HepG2 (cell line): Measurements from ENCODE around the gene PDZD7. TPM values are rescaled to one million over a fixed set of nuclear protein-coding genes. Genes with fewer than 3 reads are reported as not detected.

ENCODE experiments used
- ATAC-seq: fragments of 200-7000 bp; cut with Tn5 transposase; 3 replicates; pipeline ENCODE4 v1.9.1; 2020; ENCODE audit warnings: mild to moderate bottlenecking, moderate library complexity
- BruUV-seq: library from RNA; stranded (reverse); fragments of 400-500 nt; replicated peaks from 2 replicates; lab custom pipeline; 2021; lab: Mats Ljungman, UMichigan
- CTCF ChIA-PET: fragments of 300-600 bp; formaldehyde crosslinking; extraction: SDS; loops from one replicate; lab custom pipeline; 2021; ENCODE audit warnings: low total read pairs, inconsistent platforms, low intra/inter-chr PET ratio; lab: Yijun Ruan, JAX
- POLR2A ChIA-PET: fragments of 350-600 bp; sonication (Branson Sonifier 250); formaldehyde crosslinking; loops from one replicate; lab custom pipeline; 2020; ENCODE audit warnings: antibody characterized with exemption, inconsistent platforms; lab: Yijun Ruan, JAX
- DNase-seq: peaks from one replicate; pipeline ENCODE4 v3.0.0-alpha.2; 2015; ENCODE audit warnings: low spot score
- FAIRE-seq: peaks from 3 replicates; lab custom pipeline; 2011; peaks lifted over from hg19 to GRCh38; lab: Jason Lieb, UNC
- H2AFZ ChIP-seq: one replicate; pipeline ENCODE4 v1.6.1; 2011; ENCODE audit warnings: low read length, inconsistent platforms
- H3K27ac ChIP-seq: fragments of 300-600 bp; 3 replicates; pipeline ENCODE4 v1.8.0; 2011; ENCODE audit warnings: mixed run types, mild to moderate bottlenecking, mixed read lengths, low read length, inconsistent platforms; ENCODE audit not compliant: insufficient read depth; ENCODE audit errors: extremely low read length
- H3K27me3 ChIP-seq, 2 experiments: fragments of 200-600 bp in 1 of 2; 2 replicates in 1 of 2; 3 replicates in 1 of 2; pipeline versions ENCODE4 v1.6.0 to v1.8.0; 2011; ENCODE audit warnings: low read length in 2 of 2, mild to moderate bottlenecking in 2 of 2, moderate library complexity in 2 of 2, inconsistent platforms in 1 of 2; ENCODE audit not compliant: insufficient read depth in 2 of 2, control insufficient read depth in 1 of 2
- H3K36me3 ChIP-seq, 2 experiments: fragments of 200-600 bp in 1 of 2; replicated peaks in 1 of 2; 2 replicates in 1 of 2; 3 replicates in 1 of 2; pipeline versions ENCODE4 v1.5.1 to v1.8.0; 2011; ENCODE audit warnings: low read length in 2 of 2, inconsistent platforms in 1 of 2; ENCODE audit not compliant: insufficient read depth in 2 of 2, control insufficient read depth in 1 of 2
- H3K4me1 ChIP-seq: 2 replicates; pipeline ENCODE4 v1.5.1; 2012; ENCODE audit warnings: low read length, inconsistent platforms; ENCODE audit not compliant: insufficient read depth
- H3K4me2 ChIP-seq: 2 replicates; pipeline ENCODE4 v1.6.0; 2011; ENCODE audit warnings: low read depth, low read length, inconsistent platforms
- H3K4me3 ChIP-seq, 3 experiments: fragments of 200-600 bp in 1 of 3; sonication (generic), shearing (Covaris generic) in 1 of 3; replicated peaks in 1 of 3; 2 replicates each; pipeline ENCODE4 v1.5.1; 2011 to 2016; ENCODE audit warnings: low read length in 3 of 3, inconsistent platforms in 2 of 3, low read depth in 2 of 3, mild to moderate bottlenecking in 2 of 3, control low read depth in 1 of 3, mixed read lengths in 1 of 3; ENCODE audit not compliant: insufficient read depth in 1 of 3
- H3K79me2 ChIP-seq: one replicate; pipeline ENCODE4 v1.6.1; 2011; ENCODE audit warnings: low read length, inconsistent platforms; ENCODE audit not compliant: insufficient read depth
- H3K9ac ChIP-seq: 2 replicates; pipeline ENCODE4 v1.6.0; 2011; ENCODE audit warnings: mild to moderate bottlenecking, low read depth, low read length, inconsistent platforms; ENCODE audit not compliant: insufficient read depth
- H3K9me3 ChIP-seq: 2 replicates; pipeline ENCODE4 v1.5.1; 2012; ENCODE audit warnings: mild to moderate bottlenecking, low read length
- H4K20me1 ChIP-seq: 2 replicates; pipeline ENCODE4 v1.6.0; 2011; ENCODE audit warnings: inconsistent platforms, mild to moderate bottlenecking, low read length, moderate library complexity; ENCODE audit not compliant: insufficient read depth
- GATAD1 ChIP-seq: IDR thresholded peaks from 2 replicates; pipeline ENCODE4 v1.6.1; 2016; ENCODE audit warnings: missing genetic modification reagents, missing compliant biosample characterization
- HMG20B ChIP-seq: conservative IDR thresholded peaks from 2 replicates; pipeline ENCODE4 v1.6.1; 2016; ENCODE audit warnings: missing genetic modification reagents, missing compliant biosample characterization
- HNRNPL ChIP-seq: fragments of 200-400 bp; formaldehyde crosslinking; IDR thresholded peaks from 2 replicates; pipeline ENCODE4 v1.6.1; 2017; ENCODE audit warnings: mild to moderate bottlenecking, low read depth, low read length
- LCORL ChIP-seq, 2 experiments: fragments of 450-650 bp in 1 of 2; sonication (generic) in 1 of 2; formaldehyde crosslinking in 1 of 2; IDR thresholded peaks; 2 replicates each; pipeline versions ENCODE4 v1.5.0 to v1.6.1; 2017 to 2020; ENCODE audit warnings: antibody characterized with exemption in 1 of 2, missing genetic modification reagents in 1 of 2
- PAX8 ChIP-seq: sonication (generic); formaldehyde crosslinking; IDR thresholded peaks from 2 replicates; pipeline ENCODE4 v1.8.0; 2022; ENCODE audit warnings: mild to moderate bottlenecking, missing genetic modification reagents, borderline replicate concordance
- RXRA ChIP-seq: sonication (generic); formaldehyde crosslinking; IDR thresholded peaks from 2 replicates; pipeline ENCODE4 v1.5.1; 2020; ENCODE audit warnings: missing genetic modification reagents
- SKI ChIP-seq: fragments of 450-650 bp; IDR thresholded peaks from one replicate; pipeline ENCODE4 v1.6.1; 2018; ENCODE audit warnings: mild to moderate bottlenecking; ENCODE audit not compliant: partially characterized antibody
- SKIL ChIP-seq: sonication (generic); formaldehyde crosslinking; IDR thresholded peaks from 2 replicates; pipeline ENCODE4 v1.8.0; 2022; ENCODE audit warnings: missing genetic modification reagents, mild to moderate bottlenecking, moderate library complexity, borderline replicate concordance
- ZNF768 ChIP-seq: sonication (generic); formaldehyde crosslinking; IDR thresholded peaks from 2 replicates; pipeline ENCODE4 v1.4.0; 2020; ENCODE audit warnings: missing genetic modification reagents
- WGBS: methylation state at CpG from one replicate; pipeline ENCODE4 v1.1.6; 2017; ENCODE audit warnings: low lambda C conversion rate; 5-methylcytosine and 5-hydroxymethylcytosine counted together
- in situ Hi-C: cut with HindIII; loops from 2 replicates; pipeline ENCODE4 v1.10.0; 2017; ENCODE audit warnings: low pct_unique_long_range_greater_than_20kb; ENCODE audit not compliant: extremely low pct_ligation_motif_present
- intact Hi-C: fragments of 100-400 bp; cut with micrococcal nuclease; formaldehyde crosslinking; loops from one replicate; pipeline ENCODE4 v1.10.0; 2022; ENCODE audit not compliant: unreplicated experiment
- polyA plus RNA-seq, 8 experiments: library from polyadenylated mRNA; depleted of rRNA in 3 of 8; stranded (reverse) in 7 of 8; unstranded in 1 of 8; fragments of >200 nt; fragmentation: Illumina TruSeq in 4 of 8; extraction: Trizol in 4 of 8; gene quantifications; 2 replicates each; pipeline versions ENCODE4 v1.2.1 to v1.2.3, GENCODE V29; 2011 to 2016; ENCODE audit warnings: low read depth in 4 of 8, missing spikeins in 1 of 8, mixed read lengths in 1 of 8; ENCODE audit not compliant: insufficient read depth in 1 of 8
- total RNA-seq, 5 experiments: library from RNA; depleted of rRNA; stranded (reverse); fragments of >200 nt; fragmentation: Illumina TruSeq; extraction: Trizol; gene quantifications; 2 replicates each; pipeline ENCODE4 v1.2.3, GENCODE V29; 2016; ENCODE audit warnings: low read depth in 1 of 5
- TF ChIP-seq, protein P1 (sequence below): sonication (generic); formaldehyde crosslinking; IDR thresholded peaks from 2 replicates; pipeline ENCODE4 v1.5.1; 2020; ENCODE audit warnings: mild to moderate bottlenecking, missing genetic modification reagents, moderate library complexity
- TF ChIP-seq, protein P2 (sequence below): sonication (generic); formaldehyde crosslinking; IDR thresholded peaks from 2 replicates; pipeline ENCODE4 v1.4.0; 2020; ENCODE audit warnings: missing genetic modification reagents
- TF ChIP-seq, protein P3 (sequence below): sonication (generic); formaldehyde crosslinking; IDR thresholded peaks from 2 replicates; pipeline ENCODE4 v1.8.1; 2022; ENCODE audit warnings: mild to moderate bottlenecking, missing genetic modification reagents

Gene PDZD7
- total and polyA plus RNA-seq, 2 of the 13 experiments (the other 11 are each of a cell fraction or from before 2014, with no cell fraction given) = 0.58 to 0.73 TPM

GRCh38 chr10:101031796-101032636 lies 1.1 kb upstream of the PDZD7 start:
- CTCF ChIA-PET = no interaction called here
- H3K27ac ChIP-seq = peak overlapping the region; percentile 65
- in situ Hi-C loops (loop anchor here (5.0 kb wide), 1 partner anchor 35 kb away; no protein-coding TSS in a partner anchor), intact Hi-C loops (loop anchor here (5.0 kb wide), 1 partner anchor 35 kb away; no protein-coding TSS in a partner anchor)
- ATAC-seq (peak; percentile 71), DNase-seq (peak; percentile 49), FAIRE-seq (peak; percentile 15)
- H3K9me3 ChIP-seq = no peaks in the 10 kb centered on the region
- H3K4me1 ChIP-seq = peaks cover 66% of the 10 kb centered on the region
- H3K36me3 ChIP-seq = peaks cover 5 to 18% of the 10 kb centered on the region in 2 experiments; a peak in 3 of 5 replicates
- no peak overlapping the region for H2AFZ ChIP-seq
- no peaks in the 10 kb centered on the region; a peak in 1 of 5 replicates for H3K27me3 ChIP-seq
- H3K4me3 ChIP-seq = peak overlapping the region; percentile 73 to 80 (median 74)
- peak overlapping the region; percentile 96 for H3K4me2 ChIP-seq
- WGBS = 4% methylated on average over 11 of the region's 47 CpGs
- no TSS peak for BruUV-seq
- peak overlapping the region; percentile 77 for H3K9ac ChIP-seq
- no peaks in the 10 kb centered on the region for H3K79me2 ChIP-seq
- POLR2A ChIA-PET = interaction anchor here (0.6 to 4.6 kb wide), 10 partner anchors 9 to 62 kb away, joined by 3 to 51 read pairs (median 10); partner anchors contain the start of genes KAZALD1, LZTS2 and SEMA4G
- no peaks in the 10 kb centered on the region for H4K20me1 ChIP-seq
- TF ChIP-seq LCORL (IDR thresholded peaks at IDR 0.05) (no peak), LCORL (CRISPR knock-in tag; IDR thresholded peaks at IDR 0.05) (no peak; the same call in 1 of the 2 replicates), HMG20B (no peak), PAX8 (CRISPR knock-in tag) (peak; percentile 8; the same call in 1 of the 2 replicates), HNRNPL (peak; percentile 92), RXRA (CRISPR knock-in tag) (peak; percentile 9; the same call in 1 of the 2 replicates), SKI (peak; percentile 77), ZNF768 (CRISPR knock-in tag) (peak; percentile 8; the same call in 1 of the 2 replicates), SKIL (CRISPR knock-in tag) (peak; percentile 68; the same call in 1 of the 2 replicates), GATAD1 (CRISPR knock-in tag) (peak; percentile 13; the same call in 1 of the 2 replicates)
- TF ChIP-seq, protein P1, sequence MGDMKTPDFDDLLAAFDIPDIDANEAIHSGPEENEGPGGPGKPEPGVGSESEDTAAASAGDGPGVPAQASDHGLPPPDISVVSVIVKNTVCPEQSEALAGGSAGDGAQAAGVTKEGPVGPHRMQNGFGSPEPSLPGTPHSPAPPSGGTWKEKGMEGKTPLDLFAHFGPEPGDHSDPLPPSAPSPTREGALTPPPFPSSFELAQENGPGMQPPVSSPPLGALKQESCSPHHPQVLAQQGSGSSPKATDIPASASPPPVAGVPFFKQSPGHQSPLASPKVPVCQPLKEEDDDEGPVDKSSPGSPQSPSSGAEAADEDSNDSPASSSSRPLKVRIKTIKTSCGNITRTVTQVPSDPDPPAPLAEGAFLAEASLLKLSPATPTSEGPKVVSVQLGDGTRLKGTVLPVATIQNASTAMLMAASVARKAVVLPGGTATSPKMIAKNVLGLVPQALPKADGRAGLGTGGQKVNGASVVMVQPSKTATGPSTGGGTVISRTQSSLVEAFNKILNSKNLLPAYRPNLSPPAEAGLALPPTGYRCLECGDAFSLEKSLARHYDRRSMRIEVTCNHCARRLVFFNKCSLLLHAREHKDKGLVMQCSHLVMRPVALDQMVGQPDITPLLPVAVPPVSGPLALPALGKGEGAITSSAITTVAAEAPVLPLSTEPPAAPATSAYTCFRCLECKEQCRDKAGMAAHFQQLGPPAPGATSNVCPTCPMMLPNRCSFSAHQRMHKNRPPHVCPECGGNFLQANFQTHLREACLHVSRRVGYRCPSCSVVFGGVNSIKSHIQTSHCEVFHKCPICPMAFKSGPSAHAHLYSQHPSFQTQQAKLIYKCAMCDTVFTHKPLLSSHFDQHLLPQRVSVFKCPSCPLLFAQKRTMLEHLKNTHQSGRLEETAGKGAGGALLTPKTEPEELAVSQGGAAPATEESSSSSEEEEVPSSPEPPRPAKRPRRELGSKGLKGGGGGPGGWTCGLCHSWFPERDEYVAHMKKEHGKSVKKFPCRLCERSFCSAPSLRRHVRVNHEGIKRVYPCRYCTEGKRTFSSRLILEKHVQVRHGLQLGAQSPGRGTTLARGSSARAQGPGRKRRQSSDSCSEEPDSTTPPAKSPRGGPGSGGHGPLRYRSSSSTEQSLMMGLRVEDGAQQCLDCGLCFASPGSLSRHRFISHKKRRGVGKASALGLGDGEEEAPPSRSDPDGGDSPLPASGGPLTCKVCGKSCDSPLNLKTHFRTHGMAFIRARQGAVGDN = peak; percentile 71
- TF ChIP-seq, protein P2, sequence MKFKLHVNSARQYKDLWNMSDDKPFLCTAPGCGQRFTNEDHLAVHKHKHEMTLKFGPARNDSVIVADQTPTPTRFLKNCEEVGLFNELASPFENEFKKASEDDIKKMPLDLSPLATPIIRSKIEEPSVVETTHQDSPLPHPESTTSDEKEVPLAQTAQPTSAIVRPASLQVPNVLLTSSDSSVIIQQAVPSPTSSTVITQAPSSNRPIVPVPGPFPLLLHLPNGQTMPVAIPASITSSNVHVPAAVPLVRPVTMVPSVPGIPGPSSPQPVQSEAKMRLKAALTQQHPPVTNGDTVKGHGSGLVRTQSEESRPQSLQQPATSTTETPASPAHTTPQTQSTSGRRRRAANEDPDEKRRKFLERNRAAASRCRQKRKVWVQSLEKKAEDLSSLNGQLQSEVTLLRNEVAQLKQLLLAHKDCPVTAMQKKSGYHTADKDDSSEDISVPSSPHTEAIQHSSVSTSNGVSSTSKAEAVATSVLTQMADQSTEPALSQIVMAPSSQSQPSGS (CRISPR knock-in tag) = peak; percentile 17; the same call in 1 of the 2 replicates
- TF ChIP-seq, protein P3, sequence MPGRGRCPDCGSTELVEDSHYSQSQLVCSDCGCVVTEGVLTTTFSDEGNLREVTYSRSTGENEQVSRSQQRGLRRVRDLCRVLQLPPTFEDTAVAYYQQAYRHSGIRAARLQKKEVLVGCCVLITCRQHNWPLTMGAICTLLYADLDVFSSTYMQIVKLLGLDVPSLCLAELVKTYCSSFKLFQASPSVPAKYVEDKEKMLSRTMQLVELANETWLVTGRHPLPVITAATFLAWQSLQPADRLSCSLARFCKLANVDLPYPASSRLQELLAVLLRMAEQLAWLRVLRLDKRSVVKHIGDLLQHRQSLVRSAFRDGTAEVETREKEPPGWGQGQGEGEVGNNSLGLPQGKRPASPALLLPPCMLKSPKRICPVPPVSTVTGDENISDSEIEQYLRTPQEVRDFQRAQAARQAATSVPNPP (CRISPR knock-in tag) = peak; percentile 54; the same call in 1 of the 2 replicates
